GM19238 (cell line): Measurements from ENCODE around the gene INPP4B.

ENCODE experiments used
- DNase-seq: peaks from one replicate; pipeline ENCODE4 v3.0.0; 2011; ENCODE audit warnings: low spot score; ENCODE audit not compliant: insufficient read length

INPP4B gene

DNA sequence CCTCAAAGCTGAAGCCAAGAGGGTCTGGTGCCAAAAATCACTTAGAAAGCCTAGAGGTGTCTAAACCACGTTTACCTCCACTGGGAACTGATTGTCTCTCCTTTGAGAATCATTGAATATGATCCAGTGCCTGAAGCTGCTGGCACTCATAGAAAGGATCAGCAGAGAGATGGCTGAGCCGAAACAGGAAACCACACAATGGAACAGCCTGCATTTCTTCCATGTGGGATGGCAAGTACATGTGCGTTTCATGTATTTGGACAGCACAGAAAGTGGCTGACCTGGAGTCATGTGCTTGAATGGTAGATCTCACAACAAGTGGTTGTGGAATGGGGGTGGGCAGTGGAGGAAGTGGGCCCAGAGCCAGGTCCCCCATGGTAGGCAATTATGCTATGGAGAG is 533.7 kb downstream of the INPP4B start:
- DNase-seq, result no peak

DNA sequence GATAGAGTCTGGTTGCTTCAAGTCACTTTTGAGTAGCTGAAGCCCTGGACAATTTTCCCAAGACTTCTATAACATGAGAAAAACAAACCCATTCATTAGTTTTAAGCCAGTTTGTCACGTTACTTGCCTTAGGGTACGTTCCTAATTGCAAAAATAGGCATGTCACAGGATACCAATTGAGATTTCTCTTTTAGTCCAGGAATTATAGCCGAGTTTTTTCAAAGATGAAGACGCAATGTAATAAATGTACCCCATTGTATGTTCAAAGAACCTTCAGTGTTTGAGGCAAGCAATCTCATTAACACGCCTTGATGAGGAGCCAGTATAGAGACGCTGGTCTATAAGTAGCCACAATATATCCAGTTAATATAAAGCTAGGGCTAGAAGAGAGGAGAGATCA is 534.2 kb downstream of the INPP4B start:
- DNase-seq, result no peak

DNA sequence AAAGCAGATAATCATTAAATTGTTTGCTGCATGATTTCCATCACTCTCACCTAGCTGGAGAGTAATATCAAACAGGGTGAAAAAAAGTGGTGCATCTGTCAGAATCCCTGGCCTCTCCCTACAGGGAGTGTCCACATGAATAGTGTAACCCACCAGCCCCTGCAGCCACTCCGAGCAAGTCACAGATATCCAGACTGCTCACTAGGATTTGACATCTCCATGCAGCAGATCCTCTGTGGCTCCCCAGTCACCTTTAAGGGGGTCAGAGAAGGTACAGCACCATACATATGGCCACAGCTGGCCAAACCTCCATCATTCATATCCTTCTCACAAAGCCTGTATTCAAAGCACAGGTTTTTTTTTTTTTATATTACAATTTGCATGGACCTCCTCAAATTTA is 536.3 kb downstream of the INPP4B start:
- DNase-seq, result no peak

DNA sequence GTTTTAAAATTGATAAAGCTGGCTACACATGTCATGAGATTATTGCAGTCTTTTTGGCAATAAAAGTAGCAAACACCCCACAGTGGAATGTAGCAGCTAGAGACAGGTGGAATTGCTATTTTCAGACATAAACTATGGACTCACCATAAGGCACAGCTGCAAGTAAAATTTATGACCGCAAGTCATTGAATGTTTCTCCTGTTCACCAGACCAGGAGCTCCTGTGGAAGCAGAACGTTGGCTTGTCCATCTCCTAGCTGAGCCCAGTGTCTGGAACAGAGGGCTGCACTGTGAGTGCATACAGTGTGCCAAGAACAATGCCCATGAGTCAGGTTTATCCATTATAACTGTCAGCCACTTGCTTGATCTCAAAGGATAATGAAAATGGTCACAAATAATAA is 538.2 kb downstream of the INPP4B start:
- no peak for DNase-seq

DNA sequence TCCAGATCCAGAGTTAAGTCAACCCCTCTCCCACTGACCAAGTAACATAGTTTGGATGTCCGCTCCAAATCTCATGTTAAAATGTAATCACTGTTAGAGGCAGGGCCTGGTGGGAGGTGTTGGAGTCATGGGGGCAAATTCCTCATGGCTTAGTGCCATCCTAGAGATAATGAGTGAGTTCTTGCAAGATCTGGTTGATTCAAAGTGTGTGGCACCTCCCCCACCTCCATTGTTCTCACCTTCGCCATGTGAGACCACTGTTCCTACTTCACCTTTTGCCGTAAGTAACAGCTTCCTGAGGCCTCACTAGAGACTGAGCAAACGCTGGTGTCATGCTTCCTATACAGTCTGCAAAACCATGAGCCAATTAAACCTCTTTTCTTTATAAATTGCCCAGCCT is 548.8 kb downstream of the INPP4B start:
- no peak for DNase-seq

DNA sequence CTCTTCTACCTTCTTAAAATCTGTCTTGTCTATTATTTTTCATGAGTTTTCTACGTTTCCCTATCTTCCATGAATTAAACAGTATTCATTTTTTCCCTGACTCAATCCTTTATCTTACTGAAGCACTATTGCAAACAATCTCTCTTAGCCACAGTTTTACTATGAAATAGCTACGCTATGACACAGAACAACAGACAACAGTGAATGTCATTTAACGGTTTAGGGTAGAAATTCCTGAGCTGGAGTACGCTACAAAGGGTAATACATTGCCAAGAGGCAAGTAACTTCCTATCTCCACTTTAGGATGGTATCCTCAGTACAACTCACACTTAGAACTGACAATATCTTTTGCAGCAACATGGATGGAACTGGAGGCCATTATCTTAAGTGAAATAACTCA is 552.6 kb downstream of the INPP4B start:
- DNase-seq, result no peak

DNA sequence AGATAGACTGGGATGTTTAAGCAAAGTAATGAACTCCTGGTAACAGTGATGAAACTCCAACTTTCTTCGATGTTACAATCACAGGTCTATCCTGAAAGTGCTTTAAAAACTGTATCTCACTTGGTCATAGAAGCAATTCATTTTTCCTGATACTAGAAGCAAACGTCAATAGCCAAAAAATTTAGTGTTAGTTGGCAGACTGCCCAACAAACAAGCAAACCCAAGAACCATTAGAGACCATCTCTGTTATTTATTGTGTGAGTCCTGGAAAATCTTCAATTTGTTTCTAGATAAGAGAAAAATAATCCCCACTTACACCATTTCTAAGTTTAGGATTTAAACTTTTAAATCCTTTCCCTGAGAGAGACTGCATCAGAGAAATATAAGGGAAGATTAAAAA is 553.9 kb downstream of the INPP4B start:
- no peak for DNase-seq

DNA sequence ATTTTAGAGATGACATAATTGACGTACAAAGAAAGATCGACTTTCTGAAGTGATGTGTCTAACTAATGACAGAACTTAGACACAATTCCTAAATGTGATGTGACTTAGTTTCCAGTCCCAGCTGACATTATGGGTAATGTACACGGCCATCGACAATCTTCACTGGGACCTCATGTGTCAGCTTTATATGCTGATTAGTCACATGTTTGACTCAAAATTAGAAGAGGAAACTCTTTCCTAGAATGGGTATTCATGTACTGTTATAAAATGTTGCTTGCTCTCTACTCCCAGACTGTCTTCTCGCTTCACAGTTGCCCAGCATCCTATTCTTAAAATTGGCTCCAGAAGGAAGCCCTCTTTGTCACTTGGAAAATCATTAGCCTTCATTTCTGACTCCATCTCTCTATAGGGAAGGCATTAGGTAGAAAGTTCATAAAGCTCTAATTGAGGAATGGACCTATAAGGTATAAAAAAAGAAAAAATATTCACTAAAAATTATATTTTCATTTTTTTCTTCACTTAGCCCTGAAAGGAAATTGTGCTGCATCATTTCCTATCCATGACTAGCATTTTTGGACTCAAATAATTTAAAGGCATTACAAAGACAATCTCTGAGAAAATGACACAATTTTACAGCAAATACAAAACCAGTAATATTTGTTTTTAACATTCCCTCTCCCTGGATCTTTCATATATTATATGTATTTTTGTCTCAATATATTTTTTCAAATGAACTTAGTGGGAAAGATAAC is 554.6 kb downstream of the INPP4B start:
- DNase-seq, result no peak

DNA sequence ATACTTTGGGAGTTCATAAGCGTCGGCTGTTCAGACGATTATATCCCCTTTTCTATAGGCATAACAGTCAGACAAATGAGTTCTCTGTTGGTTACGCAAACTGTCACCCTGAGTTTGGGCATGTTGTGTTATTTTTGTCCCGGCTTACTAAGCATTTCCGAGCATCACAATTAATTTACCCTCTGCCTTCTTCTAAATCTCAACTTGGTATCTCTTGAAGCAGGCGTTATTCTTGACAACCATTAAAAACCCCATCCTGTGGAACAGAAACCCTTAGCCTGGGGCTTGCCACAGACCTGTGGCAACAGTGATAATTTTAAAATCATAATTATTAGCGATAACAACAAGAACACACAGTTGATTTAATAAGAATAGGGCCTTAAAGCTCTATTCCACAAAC is 558.7 kb downstream of the INPP4B start:
- DNase-seq, result no peak

DNA sequence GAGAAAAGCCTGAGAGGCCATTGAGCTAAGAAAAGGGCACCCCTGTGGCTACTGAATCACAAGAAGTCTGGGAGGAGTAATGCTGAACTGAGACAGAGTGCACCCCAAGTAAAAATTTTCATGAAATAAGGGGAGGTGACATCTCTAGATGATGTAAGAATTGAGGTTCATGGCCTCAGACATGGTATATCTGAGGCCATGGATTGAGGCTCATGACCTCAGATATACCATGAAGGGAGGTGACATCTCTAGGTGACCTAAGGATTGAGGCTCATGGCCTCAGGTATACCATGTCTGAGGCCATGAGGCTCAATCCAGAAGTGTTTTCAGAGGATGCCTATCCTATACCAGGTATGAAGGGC is 560.9 kb downstream of the INPP4B start:
- no peak for DNase-seq

DNA sequence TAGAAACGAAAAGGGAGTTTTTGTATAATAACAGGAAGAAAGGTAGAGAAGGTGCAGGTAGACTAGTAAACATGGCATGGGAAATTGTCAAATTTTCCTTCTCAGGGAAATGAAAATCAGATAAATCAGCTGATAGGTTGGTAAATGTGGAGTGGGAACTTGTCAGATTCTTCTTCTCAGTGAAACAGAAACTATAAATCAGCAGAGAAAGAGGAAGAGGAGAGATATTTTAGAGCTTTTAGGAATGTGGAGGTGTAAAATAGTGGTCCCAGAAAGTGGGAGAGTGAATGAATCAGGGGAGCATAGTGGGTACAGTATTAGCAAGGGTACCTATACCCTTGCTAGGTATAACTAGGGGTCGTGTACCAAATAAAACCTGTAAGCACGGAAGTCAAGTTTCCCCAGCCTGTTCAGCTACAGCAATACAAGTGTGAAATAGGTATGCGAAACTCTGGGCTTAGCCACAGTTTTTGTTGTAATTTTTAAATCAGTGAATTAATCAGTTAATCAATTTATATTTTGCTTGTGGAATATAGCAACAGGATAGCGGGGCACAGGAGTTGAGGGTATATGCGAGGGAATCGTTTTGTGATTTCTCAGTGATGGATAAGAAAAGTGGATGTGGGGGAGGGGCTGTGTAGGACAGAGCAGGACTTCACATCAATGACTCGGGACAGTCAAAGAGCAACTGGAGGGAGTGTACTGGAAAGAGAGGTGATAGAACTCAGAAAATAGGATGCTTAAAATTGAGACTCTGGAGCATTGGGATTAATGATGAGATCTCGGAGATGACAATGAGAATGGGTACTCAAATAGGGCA is 561.5 kb downstream of the INPP4B start:
- DNase-seq, result no peak

DNA sequence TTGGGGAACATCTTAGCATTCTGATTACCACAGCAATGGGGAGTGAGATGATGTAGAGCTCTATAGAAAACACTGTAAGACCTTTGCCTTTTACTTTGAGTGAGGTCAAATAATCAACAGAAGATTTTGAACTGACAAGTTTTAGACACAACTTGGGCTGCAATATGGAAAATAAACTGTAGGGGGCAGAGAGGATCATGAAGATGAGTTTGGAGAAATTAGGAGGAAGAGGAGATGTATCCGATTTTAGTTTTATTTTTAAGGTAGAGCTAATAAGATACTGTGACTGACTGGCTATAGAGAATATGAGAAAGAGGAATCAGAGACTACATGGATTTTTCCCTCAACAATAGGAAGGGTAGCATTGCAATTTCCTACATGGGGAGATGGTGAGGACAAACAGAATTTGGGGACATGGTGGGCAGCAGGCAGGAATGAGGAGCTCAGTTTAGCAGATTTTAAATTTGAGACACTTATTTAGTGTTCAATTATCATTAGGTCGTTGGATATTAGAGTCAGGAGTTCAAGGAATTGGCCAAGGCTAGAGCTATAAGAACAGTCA is 563.1 kb downstream of the INPP4B start:
- DNase-seq, result no peak

DNA sequence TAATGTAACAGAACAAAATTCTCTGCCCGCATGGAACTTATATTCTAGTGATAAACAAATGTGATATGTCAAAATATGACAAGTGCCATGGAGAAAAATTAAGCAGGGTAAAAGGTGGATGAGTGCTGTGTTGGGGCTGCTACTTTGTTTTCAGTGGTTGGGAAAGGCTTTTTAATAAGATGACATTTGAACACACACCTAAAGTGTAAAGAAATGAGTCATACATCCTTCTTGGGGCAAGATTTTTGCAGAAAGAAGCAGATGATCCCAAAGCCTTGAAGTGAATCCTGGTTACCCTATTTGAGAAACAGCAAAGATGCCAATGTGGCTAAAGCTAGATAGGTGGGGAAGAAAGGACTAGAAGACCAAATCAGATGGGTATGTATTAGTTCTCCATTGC is 564.1 kb downstream of the INPP4B start:
- DNase-seq, result no peak

DNA sequence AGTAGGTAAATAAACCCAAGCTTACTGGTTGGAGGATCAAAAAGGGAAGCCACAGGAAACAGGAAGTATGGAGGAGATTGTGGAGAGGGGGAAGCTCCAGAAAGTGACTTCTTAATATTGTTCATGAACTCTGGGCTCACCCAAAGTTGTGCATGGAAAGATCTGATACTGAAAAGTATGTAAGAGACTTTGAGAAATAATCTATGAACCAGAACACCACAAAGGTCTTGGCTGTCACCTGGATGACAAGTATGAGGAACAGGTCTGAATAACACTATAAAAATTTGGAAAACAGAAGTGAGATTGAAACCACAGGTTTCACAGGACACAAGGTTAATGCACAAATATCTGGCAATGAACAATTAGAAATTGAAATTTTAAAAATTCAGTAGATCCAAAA is 567.4 kb downstream of the INPP4B start:
- no peak for DNase-seq

DNA sequence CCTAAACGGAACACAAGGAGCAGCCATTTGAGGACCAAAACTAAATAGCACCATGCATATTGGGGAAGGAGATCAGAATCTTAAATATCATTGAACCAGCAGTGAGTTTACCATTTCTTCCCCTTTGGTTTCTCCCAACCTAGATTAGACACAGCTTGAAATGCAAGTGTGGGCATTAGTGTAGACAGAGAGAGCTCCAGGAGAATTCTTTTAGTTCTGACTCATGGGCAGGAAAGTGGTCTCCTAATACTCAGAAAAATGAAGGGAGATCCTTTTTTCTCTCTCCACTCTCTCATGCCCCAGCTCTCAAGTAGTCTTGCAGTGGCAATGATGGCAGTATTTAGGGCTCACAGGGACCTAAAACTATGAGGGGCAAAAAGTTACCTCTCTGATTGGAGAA is 567.9 kb downstream of the INPP4B start:
- no peak for DNase-seq

DNA sequence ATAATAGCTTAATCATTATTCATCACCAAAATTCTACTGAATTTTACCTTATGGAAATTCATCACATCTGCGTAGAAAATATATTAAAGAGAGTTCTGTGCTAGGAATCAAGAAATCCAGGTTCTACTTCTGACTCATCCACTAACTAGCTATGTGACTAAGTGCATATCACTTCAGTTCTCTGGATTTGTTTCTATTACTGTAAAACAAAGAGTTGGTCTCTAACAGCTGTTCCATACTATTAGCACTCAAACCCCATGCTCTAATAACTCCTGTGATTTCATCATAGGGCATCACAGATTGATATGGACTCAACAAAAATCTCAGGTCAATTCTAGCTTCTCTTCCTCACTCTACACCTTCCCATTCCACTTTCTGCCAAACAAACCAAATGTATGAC is 572.0 kb downstream of the INPP4B start:
- DNase-seq, result no peak

DNA sequence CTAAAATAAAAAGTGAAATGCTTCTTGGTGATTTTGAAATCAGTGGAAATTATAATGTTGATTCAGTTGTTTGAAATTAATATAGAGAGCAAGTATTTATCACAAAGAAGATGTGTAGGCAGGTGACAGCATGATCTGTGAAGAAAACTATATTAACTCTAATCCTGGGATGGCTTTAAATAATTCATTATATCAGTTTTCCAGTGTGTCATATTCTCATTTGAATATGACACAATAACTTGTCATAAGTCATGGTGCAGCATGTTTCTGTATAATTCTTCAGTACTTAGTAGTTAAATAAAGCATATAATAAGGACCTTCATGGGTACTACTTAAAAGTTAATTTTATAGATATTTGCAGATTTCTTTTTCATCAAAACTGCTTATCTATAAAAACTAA is 573.6 kb downstream of the INPP4B start:
- DNase-seq, result no peak

DNA sequence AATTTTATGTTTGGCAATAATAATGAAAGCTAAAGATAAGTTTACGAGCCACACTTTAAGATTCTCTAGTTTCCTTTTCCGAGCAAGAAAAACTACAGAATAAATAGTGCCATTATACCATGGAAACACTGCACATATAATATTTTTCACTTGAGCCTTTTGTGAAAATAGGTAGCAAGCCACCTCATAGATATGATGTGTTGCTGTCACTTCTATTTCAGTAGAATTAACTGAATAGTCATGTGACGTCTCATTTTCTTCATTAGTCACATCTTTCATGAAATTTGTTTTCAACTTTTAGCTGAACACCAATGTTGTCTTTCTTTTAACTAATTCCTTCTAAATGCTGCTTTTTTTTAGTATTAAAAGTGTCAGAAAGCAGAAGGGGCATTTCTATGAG is 574.3 kb downstream of the INPP4B start:
- no peak for DNase-seq

DNA sequence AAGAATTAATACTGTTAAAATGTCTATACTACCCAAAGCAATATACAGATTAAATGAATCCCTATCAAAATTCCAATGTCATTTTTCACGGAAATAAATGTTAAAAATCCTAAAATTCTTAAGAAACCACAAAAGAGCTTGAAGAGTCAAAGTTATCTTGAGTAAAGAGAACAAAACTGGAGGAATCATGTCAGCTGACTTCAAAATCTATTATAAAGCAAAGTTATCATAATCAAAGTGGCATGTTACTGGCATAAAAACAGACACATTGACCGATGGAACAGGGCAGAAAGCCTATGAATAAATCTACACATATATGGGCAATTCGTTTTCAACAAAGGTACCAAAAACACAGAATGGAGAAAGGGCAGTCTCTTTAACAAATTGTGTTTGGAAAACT is 579.0 kb downstream of the INPP4B start:
- DNase-seq, result no peak

DNA sequence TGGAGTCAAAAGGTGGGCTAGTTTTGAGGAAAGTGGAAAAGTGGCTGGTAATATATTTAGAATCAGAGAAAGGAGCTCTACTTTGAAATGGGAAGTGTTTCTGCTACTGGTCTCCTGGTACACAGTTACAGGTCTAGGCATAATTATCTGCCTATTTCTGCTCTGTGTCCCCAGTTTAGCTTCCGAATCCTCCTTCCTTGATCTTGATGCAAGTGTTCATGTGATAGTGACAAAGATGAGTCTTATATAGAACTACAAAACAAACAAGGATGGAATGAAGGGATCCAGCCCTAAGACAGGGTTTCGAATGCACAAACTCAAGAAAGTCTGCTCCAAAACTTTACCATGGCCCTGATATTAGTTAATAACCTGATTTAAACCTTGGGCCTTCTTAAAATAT is 580.2 kb downstream of the INPP4B start:
- DNase-seq, result no peak

DNA sequence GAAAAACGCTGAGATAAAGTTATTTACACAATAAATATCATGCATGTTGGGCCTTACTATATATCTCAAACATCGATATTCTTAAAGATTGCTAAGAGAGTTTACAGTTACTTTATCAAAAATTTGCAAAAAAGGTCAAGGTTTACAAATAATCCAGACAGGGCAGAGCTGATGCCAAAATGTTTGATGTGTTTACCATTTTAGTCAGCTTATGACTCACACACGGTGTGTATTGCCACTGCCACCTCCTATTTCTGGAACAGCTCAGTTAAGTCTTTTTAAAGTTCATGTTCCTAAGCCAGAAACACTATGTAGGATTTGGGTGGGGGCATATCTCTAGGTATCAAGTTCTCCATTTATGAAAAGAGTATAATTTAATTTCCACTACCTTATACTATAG is 580.6 kb downstream of the INPP4B start:
- DNase-seq, result no peak

DNA sequence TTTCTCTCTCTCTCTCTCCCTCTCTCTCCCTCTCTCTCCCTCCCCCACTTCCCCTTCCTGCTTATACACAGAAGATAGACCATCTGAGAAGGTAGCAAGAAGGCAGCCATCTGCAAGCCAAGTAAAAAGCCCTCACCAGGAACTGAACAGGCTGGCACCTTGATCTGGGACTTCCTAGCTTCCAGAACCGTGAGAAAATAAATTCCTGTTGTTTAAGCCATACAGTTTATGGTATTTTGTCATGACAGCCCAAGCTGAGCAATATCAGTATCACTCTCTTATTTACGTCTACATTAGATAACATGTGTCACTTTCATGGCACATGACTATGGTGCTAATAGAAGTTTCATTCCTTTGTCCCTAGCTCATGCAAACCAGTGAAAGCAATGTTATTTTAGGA is 581.1 kb downstream of the INPP4B start:
- DNase-seq, result no peak

DNA sequence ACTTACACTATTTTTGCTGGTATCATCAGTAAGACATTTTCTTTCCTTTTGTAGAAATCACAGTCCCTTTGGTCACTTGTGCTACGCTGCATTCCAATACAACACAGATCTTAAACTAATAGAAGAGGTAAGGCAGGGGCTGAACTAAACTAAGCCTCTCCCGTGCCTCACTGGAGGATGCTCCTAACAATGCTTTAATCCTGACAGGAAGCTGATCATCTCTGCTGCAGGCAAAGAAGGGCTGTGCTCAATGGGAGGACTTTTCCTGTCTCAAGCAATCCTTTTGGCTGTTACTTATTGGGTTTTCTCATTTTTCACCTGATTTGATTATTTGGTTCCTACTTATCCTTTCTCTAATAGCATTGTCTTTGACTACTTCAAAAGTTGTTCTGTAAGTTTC is 583.1 kb downstream of the INPP4B start:
- DNase-seq, result no peak
